Large intestine (tissue), 3 donors: ENCODE results near the gene SORBS1. TPM values are rescaled to one million over a fixed set of nuclear protein-coding genes. Genes with fewer than 3 reads are reported as not detected.

Experiments
- DNase-seq, 2 donors: peaks; one replicate each; pipeline versions ENCODE4 v3.0.0 to v3.0.0-alpha.2; 2013
- H3K27ac ChIP-seq: one replicate; pipeline ENCODE4 v1.5.1; 2013; ENCODE audit warnings: low read length
- H3K27me3 ChIP-seq: 2 replicates; pipeline ENCODE4 v1.6.1; 2013; ENCODE audit warnings: low read length; ENCODE audit not compliant: control insufficient read depth, insufficient read depth
- H3K36me3 ChIP-seq: 2 replicates; pipeline ENCODE4 v1.6.1; 2013; ENCODE audit warnings: low read length; ENCODE audit not compliant: control insufficient read depth, insufficient read depth
- H3K4me1 ChIP-seq: one replicate; pipeline ENCODE4 v1.6.1; 2013; ENCODE audit warnings: low read length; ENCODE audit not compliant: control insufficient read depth, insufficient read depth
- H3K4me3 ChIP-seq: one replicate; pipeline ENCODE4 v1.5.1; 2013; ENCODE audit warnings: low read length
- H3K9me3 ChIP-seq: one replicate; pipeline ENCODE4 v1.6.1; 2013; ENCODE audit warnings: mild to moderate bottlenecking, low read depth, low read length, moderate library complexity; ENCODE audit not compliant: control insufficient read depth
- WGBS: methylation state at CpG from one replicate; pipeline ENCODE4 v1.1.5; 2013; ENCODE audit warnings: low lambda C conversion rate; ENCODE audit not compliant: insufficient coverage; 5-methylcytosine and 5-hydroxymethylcytosine counted together
- polyA plus RNA-seq: library from polyadenylated mRNA; unstranded; fragments of 120-200 nt; gene quantifications from one replicate; pipeline ENCODE4 v1.2.1, GENCODE V29; 2013

Gene SORBS1
- polyA plus RNA-seq, 1 donor, result 60.2 TPM

DNA sequence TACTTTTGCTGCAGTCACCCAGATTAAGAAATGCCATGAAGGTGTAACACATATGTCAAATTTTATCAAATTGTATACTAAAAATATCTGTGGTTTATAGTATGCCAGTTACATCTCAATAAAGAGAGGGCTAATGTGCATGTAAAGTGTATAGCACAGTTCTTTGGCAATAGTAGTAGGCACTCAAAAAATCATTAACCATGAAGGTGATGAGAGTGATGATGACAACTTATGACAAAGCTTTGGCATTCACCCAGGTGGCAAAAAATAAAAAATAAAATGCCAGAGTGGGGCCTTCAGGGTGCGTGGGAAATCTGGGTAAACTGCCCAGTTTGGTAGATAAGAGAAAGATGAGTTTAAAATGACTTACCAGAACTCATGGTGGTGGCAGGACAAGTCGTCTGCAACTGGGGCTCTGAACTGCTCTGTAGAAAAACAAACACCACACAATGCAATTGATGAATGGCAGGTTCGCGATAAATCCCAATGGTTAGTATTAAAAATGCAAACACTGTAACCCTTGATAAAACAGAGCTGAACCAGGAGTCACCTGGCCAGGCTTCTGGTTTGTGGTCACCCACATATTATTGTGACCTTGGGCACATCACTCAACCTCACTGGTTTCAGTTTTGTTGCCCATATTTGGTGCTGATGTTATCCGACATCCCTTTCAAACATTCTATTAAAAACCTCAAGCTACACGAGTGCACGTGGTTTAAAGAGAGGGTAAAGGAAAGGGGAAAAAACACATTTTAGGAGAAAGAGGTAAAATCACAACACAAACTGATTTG, 120.2 kb downstream of the SORBS1 start:
- DNase-seq, result no peak
- Histone ChIP-seq H3K36me3 (peaks cover 21% of the 10 kb centered on the region), H3K27me3 (no peaks in the 10 kb centered on the region), H3K4me3 (no peak overlapping the region), H3K9me3 (no peaks in the 10 kb centered on the region), H3K4me1 (no peaks in the 10 kb centered on the region), H3K27ac (no peak overlapping the region)
- WGBS, result 84% methylated on average over 2 of the region's 7 CpGs

DNA sequence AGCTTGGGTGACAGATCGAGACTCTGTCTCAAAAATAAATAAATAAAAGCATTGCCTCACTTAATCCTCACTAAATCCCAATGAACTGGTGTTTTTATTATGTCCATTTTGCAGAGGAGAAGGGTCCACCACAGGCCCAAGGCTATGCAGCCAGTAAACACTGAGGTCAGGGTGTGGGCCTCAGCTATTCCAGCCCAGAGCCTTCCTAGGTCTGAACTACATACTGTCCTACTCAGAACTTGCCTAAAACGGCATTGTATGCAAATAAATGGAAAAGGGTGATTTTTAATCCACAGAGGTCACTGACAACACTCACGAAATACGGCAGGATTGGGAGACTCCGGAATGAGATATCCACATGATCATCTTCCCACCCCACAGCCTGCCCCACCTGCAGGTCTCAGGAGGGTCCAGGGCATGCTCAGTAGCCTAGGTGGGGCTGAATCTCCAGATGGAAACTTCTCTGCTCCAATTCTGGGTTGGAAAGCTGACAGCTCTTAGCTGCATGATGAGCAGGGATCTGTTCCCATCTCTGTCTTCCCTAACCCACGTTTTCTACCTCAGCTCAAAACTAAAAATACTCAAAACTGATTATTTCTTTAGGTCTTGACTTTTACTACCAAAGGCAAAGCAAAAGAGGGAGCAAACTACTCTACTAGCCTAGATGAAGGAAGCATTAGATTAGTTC, 121.0 kb downstream of the SORBS1 start:
- peaks cover 28% of the 10 kb centered on the region for H3K36me3 ChIP-seq
- no peak for DNase-seq
- WGBS, result 83% methylated on average over 1 of the region's 6 CpGs
- no peaks in the 10 kb centered on the region for H3K27me3 ChIP-seq
- no peak overlapping the region for H3K27ac ChIP-seq
- no peak overlapping the region for H3K4me3 ChIP-seq
- no peaks in the 10 kb centered on the region for H3K9me3 ChIP-seq
- H3K4me1 ChIP-seq, result no peaks in the 10 kb centered on the region

DNA sequence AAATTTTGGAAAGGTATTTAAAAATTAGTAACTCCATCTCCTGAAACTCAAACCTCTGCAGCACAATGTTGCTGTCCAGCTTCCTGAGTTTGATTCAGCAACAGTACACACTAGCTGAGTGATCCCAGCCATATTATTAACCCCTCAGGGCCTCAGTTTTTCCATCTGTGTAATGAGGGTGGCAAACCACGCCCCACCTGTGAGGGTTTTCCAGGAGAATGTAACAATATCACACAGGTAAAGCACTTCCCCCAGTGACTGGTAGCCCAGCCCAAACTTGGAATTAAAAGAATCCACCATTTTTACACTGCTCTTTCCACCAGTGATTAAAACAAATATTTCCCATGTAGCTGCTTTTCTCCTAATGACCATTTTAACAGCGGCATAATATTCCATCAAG, 122.4 kb downstream of the SORBS1 start:
- Histone ChIP-seq H3K4me1 (no peaks in the 10 kb centered on the region), H3K27me3 (no peaks in the 10 kb centered on the region), H3K4me3 (no peak overlapping the region), H3K36me3 (peaks cover 33% of the 10 kb centered on the region), H3K9me3 (no peaks in the 10 kb centered on the region), H3K27ac (no peak overlapping the region)
- no peak for DNase-seq
- no CpG with 5 or more reads among the region's 2 CpGs for WGBS

DNA sequence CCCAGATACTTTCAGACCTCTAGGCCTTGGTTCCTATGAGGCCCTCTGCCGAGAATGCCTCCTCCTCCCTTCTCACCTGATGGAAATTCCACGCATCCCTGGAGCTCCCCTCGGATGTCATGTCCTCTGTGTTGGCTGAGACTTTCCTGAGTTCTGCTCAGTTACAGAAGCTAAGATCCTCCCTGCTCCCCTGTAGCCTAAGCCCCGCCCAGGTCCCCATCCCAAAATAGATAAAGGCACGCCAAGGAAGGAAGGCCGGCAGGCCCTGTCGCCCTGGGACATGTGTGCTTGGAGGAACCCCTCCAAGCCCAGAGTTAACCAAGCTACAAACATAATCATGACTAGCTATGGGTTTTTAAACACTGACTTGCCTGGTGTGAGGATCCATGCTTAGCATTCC, 123.5 kb downstream of the SORBS1 start:
- Histone ChIP-seq H3K36me3 (peaks cover 34% of the 10 kb centered on the region), H3K4me1 (no peaks in the 10 kb centered on the region)
- WGBS, result no CpG with 5 or more reads among the region's 7 CpGs

DNA sequence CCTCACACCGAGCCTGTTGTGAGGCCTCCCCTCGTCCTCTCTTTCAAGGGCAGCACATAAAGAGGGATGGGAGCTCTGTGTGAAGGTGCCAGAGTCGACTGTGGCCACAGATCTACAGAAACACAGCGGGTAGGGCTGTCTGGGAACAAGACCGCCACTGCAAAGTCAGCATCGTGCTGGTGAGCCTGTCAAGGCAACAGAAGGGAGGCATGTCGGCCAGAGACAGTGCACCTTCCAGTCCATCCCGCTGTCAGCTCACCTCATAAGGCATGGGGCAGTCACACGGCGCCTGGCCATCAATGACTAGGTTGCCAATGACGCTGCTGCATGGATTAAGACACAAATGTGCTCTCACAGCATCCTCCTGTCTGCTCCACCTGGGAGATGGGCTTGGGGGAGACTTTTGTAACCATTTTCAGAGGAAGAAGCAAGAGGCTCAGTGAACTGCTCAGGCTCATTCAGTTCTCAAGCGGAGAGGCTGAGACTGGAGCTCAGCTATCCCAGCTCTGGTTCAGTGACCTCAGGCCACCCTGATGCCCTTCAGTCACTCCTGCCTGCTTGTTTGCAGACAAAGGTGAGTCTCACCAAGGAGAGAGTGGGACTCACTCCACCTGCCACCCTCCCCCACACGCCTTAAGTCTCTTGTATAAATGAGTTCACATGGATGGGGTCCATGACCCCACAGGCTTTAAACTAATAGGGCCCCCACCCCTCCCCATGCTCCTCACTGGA, 125.5 kb downstream of the SORBS1 start:
- peaks cover under 1% of the 10 kb centered on the region for H3K4me1 ChIP-seq
- DNase-seq, result no peak
- no peaks in the 10 kb centered on the region for H3K27me3 ChIP-seq
- H3K36me3 ChIP-seq, result peaks cover 46% of the 10 kb centered on the region
- no peaks in the 10 kb centered on the region for H3K9me3 ChIP-seq
- H3K27ac ChIP-seq, result no peak overlapping the region
- no CpG with 5 or more reads among the region's 13 CpGs for WGBS
- H3K4me3 ChIP-seq, result no peak overlapping the region

More for the DNA sequence above, 123.5 kb downstream of the SORBS1 start:
- Histone ChIP-seq H3K27ac (no peak overlapping the region), H3K9me3 (no peaks in the 10 kb centered on the region), H3K27me3 (no peaks in the 10 kb centered on the region), H3K4me3 (no peak overlapping the region)
- DNase-seq, result no peak

DNA sequence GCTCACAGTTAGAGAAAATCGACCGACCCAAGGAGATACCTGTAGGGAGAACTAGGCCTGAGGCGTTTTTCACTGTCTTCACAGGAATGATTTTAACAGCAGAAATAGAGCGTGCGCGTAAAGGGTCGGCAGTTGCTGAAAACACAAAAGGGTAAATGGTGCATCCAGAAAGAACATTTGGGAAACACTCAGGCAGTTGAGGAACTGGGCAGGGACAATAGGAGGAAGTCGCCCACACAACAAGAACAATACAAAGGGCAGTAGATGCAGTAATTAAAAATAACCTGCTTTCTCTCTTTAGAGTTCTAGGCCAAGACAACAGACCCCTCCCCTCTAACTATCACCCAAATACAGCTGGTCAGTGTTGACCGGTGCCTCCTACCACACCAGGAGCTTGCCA, 126.6 kb downstream of the SORBS1 start:
- Histone ChIP-seq H3K9me3 (no peaks in the 10 kb centered on the region), H3K36me3 (peaks cover 45% of the 10 kb centered on the region), H3K27me3 (no peaks in the 10 kb centered on the region), H3K27ac (no peak overlapping the region), H3K4me1 (peaks cover 8% of the 10 kb centered on the region), H3K4me3 (no peak overlapping the region)
- WGBS, result 96% methylated on average over 4 of the region's 9 CpGs
- DNase-seq, result no peak

DNA sequence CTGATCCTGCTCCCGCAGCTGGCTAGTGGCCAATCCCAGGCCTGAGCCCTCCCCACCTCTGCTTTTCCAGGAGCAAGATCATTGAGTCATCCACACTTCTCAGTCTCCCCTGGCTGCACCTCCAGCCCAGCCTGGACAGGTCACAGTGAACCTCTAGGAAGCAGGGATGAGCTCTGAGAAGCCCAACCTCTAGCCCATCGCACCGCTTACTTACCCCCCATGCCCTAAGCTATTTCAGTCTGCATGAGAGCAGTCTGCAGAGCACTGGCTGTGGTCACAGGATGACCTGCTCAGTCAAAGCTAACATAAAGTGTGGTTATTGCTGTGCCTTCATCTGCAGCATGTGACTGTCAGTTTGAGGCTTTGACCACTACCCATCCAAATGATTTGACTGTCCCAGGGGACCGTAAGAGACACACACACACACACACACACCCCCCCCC, 129.2 kb downstream of the SORBS1 start:
- H3K9me3 ChIP-seq, result peaks cover 2% of the 10 kb centered on the region
- no peak overlapping the region for H3K27ac ChIP-seq
- WGBS, result no CpG with 5 or more reads among the region's 4 CpGs
- peaks cover 47% of the 10 kb centered on the region for H3K36me3 ChIP-seq
- no peak for DNase-seq
- H3K27me3 ChIP-seq, result no peaks in the 10 kb centered on the region
- peaks cover 19% of the 10 kb centered on the region for H3K4me1 ChIP-seq
- H3K4me3 ChIP-seq, result no peak overlapping the region

DNA sequence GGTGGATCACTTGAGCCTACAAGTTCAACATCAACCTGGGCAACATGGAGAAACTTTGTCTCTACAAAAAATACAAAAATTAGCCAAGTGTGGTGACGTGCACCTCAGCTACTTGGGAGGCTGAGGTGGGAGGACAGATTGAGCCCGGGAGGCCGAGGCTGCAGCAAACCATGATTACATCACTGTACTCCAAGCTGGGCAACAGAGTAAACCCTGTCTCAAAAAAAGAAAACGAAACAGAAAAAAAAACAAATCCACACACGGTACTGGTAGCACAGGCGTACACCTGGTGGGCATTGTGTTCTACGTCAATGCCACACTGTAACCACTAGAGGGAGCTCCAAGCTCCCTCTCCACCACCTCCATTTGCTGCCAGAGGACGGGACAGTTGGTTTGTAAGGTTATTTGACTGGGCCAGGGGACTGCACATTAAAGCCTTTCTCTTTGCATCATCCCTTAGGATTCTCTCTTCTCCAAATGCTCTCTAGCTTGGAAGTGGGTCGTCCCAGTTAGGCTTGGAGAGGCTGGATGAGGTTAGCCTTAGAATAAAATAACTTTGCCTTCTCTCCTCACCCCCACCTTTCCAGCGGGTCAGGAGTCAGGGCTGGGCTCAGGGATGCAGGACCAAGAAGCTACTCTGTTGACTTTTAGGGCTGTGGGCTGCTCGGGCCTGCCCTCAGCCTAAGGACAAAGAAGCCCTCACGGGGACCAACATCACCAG, 130.8 kb downstream of the SORBS1 start:
- peak overlapping the region; percentile 86 for H3K27ac ChIP-seq
- peak overlapping the region; percentile 15 for H3K4me3 ChIP-seq
- peaks cover 39% of the 10 kb centered on the region for H3K36me3 ChIP-seq
- WGBS, result no CpG with 5 or more reads among the region's 12 CpGs
- no peaks in the 10 kb centered on the region for H3K27me3 ChIP-seq
- peak; percentile 77 to 80 for DNase-seq
- peaks cover 19% of the 10 kb centered on the region for H3K4me1 ChIP-seq
- H3K9me3 ChIP-seq, result peaks cover 2% of the 10 kb centered on the region

DNA sequence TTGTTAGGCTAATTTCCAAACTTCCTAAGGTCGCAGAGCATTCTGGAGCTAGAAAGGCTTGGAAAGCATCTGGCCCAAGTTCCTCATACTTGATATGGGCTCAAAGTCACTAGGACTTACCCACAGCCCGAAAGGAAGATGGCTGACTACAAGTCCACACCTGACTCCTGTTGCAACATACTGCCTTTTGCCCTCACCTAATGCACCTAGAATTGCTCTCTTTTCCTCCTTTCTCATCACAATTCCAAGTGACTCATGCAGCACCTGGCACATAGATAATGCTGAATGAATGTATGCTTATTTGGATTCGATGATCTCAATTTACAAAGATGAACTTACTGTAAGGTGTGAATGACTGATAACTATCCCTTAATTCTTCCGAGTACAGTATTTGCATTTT, 131.5 kb downstream of the SORBS1 start:
- Histone ChIP-seq H3K4me3 (no peak overlapping the region), H3K36me3 (peaks cover 34% of the 10 kb centered on the region), H3K27me3 (no peaks in the 10 kb centered on the region), H3K9me3 (peaks cover 2% of the 10 kb centered on the region), H3K4me1 (peaks cover 19% of the 10 kb centered on the region), H3K27ac (peak overlapping the region; percentile 86)
- peak; percentile 95 to 98 for DNase-seq
- WGBS, result no CpG with 5 or more reads among the region's 4 CpGs

DNA sequence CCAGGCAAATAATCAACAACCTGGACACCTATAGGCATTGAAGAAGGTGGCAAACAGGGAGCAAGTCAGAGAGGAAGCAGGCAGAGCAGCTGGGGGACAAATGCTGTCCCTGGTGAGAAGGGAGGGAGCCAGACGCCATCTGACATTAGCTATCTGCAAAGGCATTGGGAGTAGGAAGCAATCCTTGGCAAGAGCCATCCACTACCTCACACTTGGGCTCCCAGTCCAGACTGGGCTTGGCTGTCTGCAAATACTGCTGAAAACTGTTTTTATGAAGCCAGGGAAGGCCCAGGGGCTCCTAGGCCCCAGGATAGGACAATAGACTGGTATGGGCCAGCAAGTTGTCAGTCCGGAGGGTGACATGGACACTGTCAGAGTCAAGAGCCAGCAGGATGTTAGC, 132.5 kb downstream of the SORBS1 start:
- Histone ChIP-seq H3K4me1 (peaks cover 19% of the 10 kb centered on the region), H3K27ac (no peak overlapping the region), H3K4me3 (no peak overlapping the region), H3K27me3 (no peaks in the 10 kb centered on the region), H3K9me3 (peaks cover 2% of the 10 kb centered on the region), H3K36me3 (peaks cover 32% of the 10 kb centered on the region)
- no peak for DNase-seq
- no CpG with 5 or more reads among the region's 2 CpGs for WGBS
